ENCODE data around the gene KIF16B. TPM values are rescaled to one million over a fixed set of nuclear protein-coding genes. Genes with fewer than 3 reads are reported as not detected.
A peak's percentile ranks its signal among the peaks of the same experiment; 100 is the strongest.

Gene KIF16B
- total RNA-seq, 4 donors from 2014 or later: 15.7 to 29.0 (median 19.3) TPM

GRCh38 chr20:16580147-16580546 is 6.9 kb upstream of the KIF16B start:
- ATAC-seq (ENCODE audit: low FRiP score) (peak; percentile 79), DNase-seq (ENCODE audit: low spot score) (no peak)
- TF ChIP-seq CTCF (IDR thresholded peaks at IDR 0.05): no peak

- no peak for TF ChIP-seq CTCF (IDR thresholded peaks at IDR 0.05)
- no peak for ATAC-seq (ENCODE audit: low FRiP score)
- DNase-seq (ENCODE audit: low spot score): no peak
Measured at GRCh38 chr20:16576219-16576618, 3.0 kb upstream of the KIF16B start.

GRCh38 chr20:16575390-16576140 is 2.3 kb upstream of the KIF16B start:
- ATAC-seq (ENCODE audit: low FRiP score) (no peak), DNase-seq (ENCODE audit: low spot score) (no peak)
- TF ChIP-seq CTCF (IDR thresholded peaks at IDR 0.05): no peak

GRCh38 chr20:16574656-16575355 is 1.6 kb upstream of the KIF16B start:
- ATAC-seq (ENCODE audit: low FRiP score) (peak; percentile 37), DNase-seq (ENCODE audit: low spot score) (no peak)
- no peak for TF ChIP-seq CTCF (IDR thresholded peaks at IDR 0.05)

- no peak for TF ChIP-seq CTCF (IDR thresholded peaks at IDR 0.05)
- DNase-seq (ENCODE audit: low spot score) (no peak), ATAC-seq (ENCODE audit: low FRiP score) (no peak)
Measured at GRCh38 chr20:16571333-16571732, 1.9 kb downstream of the KIF16B start.

- no peak for DNase-seq (ENCODE audit: low spot score)
- no peak for TF ChIP-seq CTCF (IDR thresholded peaks at IDR 0.05)
- ATAC-seq (ENCODE audit: low FRiP score): no peak
Measured at GRCh38 chr20:16569246-16570153, 3.7 kb downstream of the KIF16B start.
